GM12892 (cell line): Measurements from ENCODE around the gene TUBGCP2.

Experiments
- POLR2A ChIP-seq: IDR thresholded peaks from 2 replicates; pipeline ENCODE4 v1.6.1; 2011; ENCODE audit warnings: low read depth, low read length, control low read depth
- POLR2AphosphoS5 ChIP-seq: IDR thresholded peaks from 2 replicates; pipeline ENCODE4 v1.6.1; 2011; ENCODE audit warnings: low read depth, low read length, control low read depth

DNA sequence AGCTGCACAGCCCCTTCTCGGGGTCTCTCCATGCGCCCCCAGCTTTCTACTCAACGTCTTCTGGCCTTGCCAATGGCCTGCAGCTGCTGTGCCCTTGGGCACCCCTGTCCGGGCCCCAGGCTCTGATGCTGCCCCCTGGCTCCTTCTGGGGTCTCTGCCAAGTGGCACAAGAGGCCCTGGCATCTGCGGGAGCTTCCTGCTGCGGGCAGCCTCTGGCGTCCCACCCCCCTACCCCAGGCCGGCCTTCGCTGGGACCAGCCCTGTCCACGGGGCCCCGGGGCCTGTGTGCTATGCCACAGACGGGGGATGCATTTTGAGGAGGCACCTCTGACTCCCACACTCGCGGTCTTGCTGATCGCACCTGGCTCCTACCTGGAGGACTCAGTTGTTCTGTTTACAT is 68.7 kb downstream of the TUBGCP2 start:
- no peak for TF ChIP-seq POLR2A
- no peak for TF ChIP-seq POLR2AphosphoS5
